LNCaP clone FGC (cell line): ENCODE data around the gene TNS1.

Experiments used
- DNase-seq: peaks from one replicate; pipeline ENCODE4 v3.0.0-alpha.2; 2011; ENCODE audit warnings: low read depth
- H3K4me3 ChIP-seq: 2 replicates; pipeline ENCODE4 v1.5.1; 2011; ENCODE audit warnings: mild to moderate bottlenecking, low read depth, low read length, control low read depth
- CTCF ChIP-seq: IDR thresholded peaks from 2 replicates; pipeline ENCODE4 v1.5.1; 2012; ENCODE audit warnings: mild to moderate bottlenecking; ENCODE audit not compliant: control insufficient read depth, insufficient read depth; ENCODE audit errors: extremely low read depth

Gene TNS1

GRCh38 chr2:217851191-217852020 lies 151.4 kb downstream of the TNS1 start:
- TF ChIP-seq CTCF, result no peak
- no peak for DNase-seq
- no peak overlapping the region for H3K4me3 ChIP-seq

- no peak overlapping the region for H3K4me3 ChIP-seq
- no peak for DNase-seq
- no peak for TF ChIP-seq CTCF
Observed at GRCh38 chr2:217849154-217849975, 153.4 kb downstream of the TNS1 start.

- no peak for TF ChIP-seq CTCF
- DNase-seq, result no peak
- no peak overlapping the region for H3K4me3 ChIP-seq
Observed at GRCh38 chr2:217848351-217848957, 154.3 kb downstream of the TNS1 start.

GRCh38 chr2:217847552-217848350 lies 155.0 kb downstream of the TNS1 start:
- DNase-seq, result no peak
- H3K4me3 ChIP-seq, result no peak overlapping the region
- TF ChIP-seq CTCF, result no peak

- H3K4me3 ChIP-seq, result no peak overlapping the region
- TF ChIP-seq CTCF, result no peak
- DNase-seq, result no peak
Observed at GRCh38 chr2:217847115-217847514, 155.7 kb downstream of the TNS1 start.

GRCh38 chr2:217846321-217846743 lies 156.5 kb downstream of the TNS1 start:
- TF ChIP-seq CTCF, result no peak
- DNase-seq, result peak; percentile 8
- no peak overlapping the region for H3K4me3 ChIP-seq
